HepG2 (cell line): ENCODE measurements around the gene EPB41L2. TPM values are rescaled to one million over a fixed set of nuclear protein-coding genes. Genes with fewer than 3 reads are reported as not detected.
A peak's percentile ranks its signal among the peaks of the same experiment; 100 is the strongest.

Experiments
- ATRX ChIP-seq: sonication (generic); formaldehyde crosslinking; IDR thresholded peaks from 2 replicates; pipeline ENCODE4 v1.4.0; 2020; ENCODE audit warnings: missing genetic modification reagents, borderline replicate concordance
- CENPT ChIP-seq: sonication (generic); formaldehyde crosslinking; IDR thresholded peaks from 2 replicates; pipeline ENCODE4 v1.8.0; 2022; ENCODE audit warnings: low read depth, mild to moderate bottlenecking, moderate library complexity, missing genetic modification reagents
- EZH2 ChIP-seq: conservative IDR thresholded peaks from 2 replicates; pipeline ENCODE4 v1.6.1; 2012; ENCODE audit warnings: mild to moderate bottlenecking, low read depth, low read length, moderate library complexity
- GFI1 ChIP-seq: sonication (generic); formaldehyde crosslinking; IDR thresholded peaks from 2 replicates; pipeline ENCODE4 v1.5.0; 2020; ENCODE audit warnings: missing genetic modification reagents, mild to moderate bottlenecking, borderline replicate concordance
- HES4 ChIP-seq: sonication (generic); formaldehyde crosslinking; IDR thresholded peaks from 2 replicates; pipeline ENCODE4 v1.9.0; 2021; ENCODE audit warnings: mild to moderate bottlenecking, missing genetic modification reagents, borderline replicate concordance
- RXRB ChIP-seq: IDR thresholded peaks from 2 replicates; pipeline ENCODE4 v1.6.1; 2016; ENCODE audit warnings: borderline replicate concordance, missing genetic modification reagents, missing compliant biosample characterization
- SATB2 ChIP-seq: sonication (generic); formaldehyde crosslinking; IDR thresholded peaks from 2 replicates; pipeline ENCODE4 v1.5.0; 2020; ENCODE audit warnings: missing genetic modification reagents
- SIX1 ChIP-seq: sonication (generic); formaldehyde crosslinking; IDR thresholded peaks from 2 replicates; pipeline ENCODE4 v1.4.0; 2020; ENCODE audit warnings: missing genetic modification reagents, borderline replicate concordance
- SRSF1 ChIP-seq: fragments of 200-400 bp; formaldehyde crosslinking; optimal IDR thresholded peaks from 2 replicates; pipeline ENCODE3; 2017; ENCODE audit warnings: mild to moderate bottlenecking, low read depth, low read length, moderate library complexity
- STAT6 ChIP-seq: sonication (generic); formaldehyde crosslinking; IDR thresholded peaks from 2 replicates; pipeline ENCODE4 v1.4.0; 2020; ENCODE audit warnings: missing genetic modification reagents, mild to moderate bottlenecking, borderline replicate concordance
- USF2 ChIP-seq, 2 experiments: sonication (generic) in 1 of 2; formaldehyde crosslinking in 1 of 2; IDR thresholded peaks; 2 replicates each; pipeline versions ENCODE4 v1.5.1 to v1.6.1; 2011 to 2020; ENCODE audit warnings: borderline replicate concordance in 1 of 2, low read depth in 1 of 2, low read length in 1 of 2, mild to moderate bottlenecking in 1 of 2, missing genetic modification reagents in 1 of 2, moderate library complexity in 1 of 2
- ZEB1 ChIP-seq: IDR thresholded peaks from 2 replicates; pipeline ENCODE4 v1.6.1; 2012; ENCODE audit warnings: mild to moderate bottlenecking, low read depth, inconsistent platforms; ENCODE audit not compliant: insufficient replicate concordance
- ZNF530 ChIP-seq: sonication (generic); formaldehyde crosslinking; IDR thresholded peaks from 2 replicates; pipeline ENCODE4 v1.5.0; 2020; ENCODE audit warnings: low read depth, mild to moderate bottlenecking, missing genetic modification reagents
- ZNF605 ChIP-seq: sonication (generic); formaldehyde crosslinking; IDR thresholded peaks from 2 replicates; pipeline ENCODE4 v1.8.0; 2022; ENCODE audit warnings: mild to moderate bottlenecking, missing genetic modification reagents
- ZNF709 ChIP-seq: sonication (generic); formaldehyde crosslinking; IDR thresholded peaks from 2 replicates; pipeline ENCODE4 v1.5.0; 2020; ENCODE audit warnings: mild to moderate bottlenecking, missing genetic modification reagents
- polyA plus RNA-seq, 8 experiments: library from polyadenylated mRNA; depleted of rRNA in 3 of 8; stranded (reverse) in 7 of 8; unstranded in 1 of 8; fragments of >200 nt; fragmentation: Illumina TruSeq in 4 of 8; extraction: Trizol in 4 of 8; gene quantifications; 2 replicates each; pipeline versions ENCODE4 v1.2.1 to v1.2.3, GENCODE V29; 2011 to 2016; ENCODE audit warnings: low read depth in 4 of 8, missing spikeins in 1 of 8, mixed read lengths in 1 of 8; ENCODE audit not compliant: insufficient read depth in 1 of 8
- total RNA-seq, 5 experiments: library from RNA; depleted of rRNA; stranded (reverse); fragments of >200 nt; fragmentation: Illumina TruSeq; extraction: Trizol; gene quantifications; 2 replicates each; pipeline ENCODE4 v1.2.3, GENCODE V29; 2016; ENCODE audit warnings: low read depth in 1 of 5
- TF ChIP-seq, protein P1 (sequence below): sonication (generic); formaldehyde crosslinking; conservative IDR thresholded peaks from 2 replicates; pipeline ENCODE4 v1.4.0; 2020; ENCODE audit warnings: missing genetic modification reagents
- TF ChIP-seq, protein P2 (sequence below): IDR thresholded peaks from 2 replicates; pipeline ENCODE4 v1.6.1; 2012; ENCODE audit warnings: low read length, improper control_type of control experiment

EPB41L2 gene
- total and polyA plus RNA-seq, 2 of the 13 experiments (the other 11 are each of a cell fraction or from before 2014, with no cell fraction given), result 41.7 to 56.4 TPM

- TF ChIP-seq STAT6 (CRISPR knock-in tag), result peak; percentile 98
- no peak for TF ChIP-seq ZNF709 (CRISPR knock-in tag)
- TF ChIP-seq CENPT (CRISPR knock-in tag), result no peak
- TF ChIP-seq, protein P1, sequence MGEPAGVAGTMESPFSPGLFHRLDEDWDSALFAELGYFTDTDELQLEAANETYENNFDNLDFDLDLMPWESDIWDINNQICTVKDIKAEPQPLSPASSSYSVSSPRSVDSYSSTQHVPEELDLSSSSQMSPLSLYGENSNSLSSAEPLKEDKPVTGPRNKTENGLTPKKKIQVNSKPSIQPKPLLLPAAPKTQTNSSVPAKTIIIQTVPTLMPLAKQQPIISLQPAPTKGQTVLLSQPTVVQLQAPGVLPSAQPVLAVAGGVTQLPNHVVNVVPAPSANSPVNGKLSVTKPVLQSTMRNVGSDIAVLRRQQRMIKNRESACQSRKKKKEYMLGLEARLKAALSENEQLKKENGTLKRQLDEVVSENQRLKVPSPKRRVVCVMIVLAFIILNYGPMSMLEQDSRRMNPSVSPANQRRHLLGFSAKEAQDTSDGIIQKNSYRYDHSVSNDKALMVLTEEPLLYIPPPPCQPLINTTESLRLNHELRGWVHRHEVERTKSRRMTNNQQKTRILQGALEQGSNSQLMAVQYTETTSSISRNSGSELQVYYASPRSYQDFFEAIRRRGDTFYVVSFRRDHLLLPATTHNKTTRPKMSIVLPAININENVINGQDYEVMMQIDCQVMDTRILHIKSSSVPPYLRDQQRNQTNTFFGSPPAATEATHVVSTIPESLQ (CRISPR knock-in tag), result 0 out of 2 replicates have a peak, but pooled peaks have one; percentile 40
- no peak for TF ChIP-seq EZH2
- TF ChIP-seq ZNF530 (CRISPR knock-in tag), result no peak
- TF ChIP-seq ZEB1, result peak; percentile 100
- peak; percentile 99 for TF ChIP-seq GFI1 (CRISPR knock-in tag)
- TF ChIP-seq ZNF605 (CRISPR knock-in tag), result no peak; the same call in 1 of the 2 replicates
- TF ChIP-seq USF2 (IDR thresholded peaks at IDR 0.05; ENCODE audit: low read depth, low read length), result no peak
- TF ChIP-seq USF2 (CRISPR knock-in tag; IDR thresholded peaks at IDR 0.05; ENCODE audit: borderline replicate concordance), result no peak; the same call in 1 of the 2 replicates
- TF ChIP-seq, protein P2, sequence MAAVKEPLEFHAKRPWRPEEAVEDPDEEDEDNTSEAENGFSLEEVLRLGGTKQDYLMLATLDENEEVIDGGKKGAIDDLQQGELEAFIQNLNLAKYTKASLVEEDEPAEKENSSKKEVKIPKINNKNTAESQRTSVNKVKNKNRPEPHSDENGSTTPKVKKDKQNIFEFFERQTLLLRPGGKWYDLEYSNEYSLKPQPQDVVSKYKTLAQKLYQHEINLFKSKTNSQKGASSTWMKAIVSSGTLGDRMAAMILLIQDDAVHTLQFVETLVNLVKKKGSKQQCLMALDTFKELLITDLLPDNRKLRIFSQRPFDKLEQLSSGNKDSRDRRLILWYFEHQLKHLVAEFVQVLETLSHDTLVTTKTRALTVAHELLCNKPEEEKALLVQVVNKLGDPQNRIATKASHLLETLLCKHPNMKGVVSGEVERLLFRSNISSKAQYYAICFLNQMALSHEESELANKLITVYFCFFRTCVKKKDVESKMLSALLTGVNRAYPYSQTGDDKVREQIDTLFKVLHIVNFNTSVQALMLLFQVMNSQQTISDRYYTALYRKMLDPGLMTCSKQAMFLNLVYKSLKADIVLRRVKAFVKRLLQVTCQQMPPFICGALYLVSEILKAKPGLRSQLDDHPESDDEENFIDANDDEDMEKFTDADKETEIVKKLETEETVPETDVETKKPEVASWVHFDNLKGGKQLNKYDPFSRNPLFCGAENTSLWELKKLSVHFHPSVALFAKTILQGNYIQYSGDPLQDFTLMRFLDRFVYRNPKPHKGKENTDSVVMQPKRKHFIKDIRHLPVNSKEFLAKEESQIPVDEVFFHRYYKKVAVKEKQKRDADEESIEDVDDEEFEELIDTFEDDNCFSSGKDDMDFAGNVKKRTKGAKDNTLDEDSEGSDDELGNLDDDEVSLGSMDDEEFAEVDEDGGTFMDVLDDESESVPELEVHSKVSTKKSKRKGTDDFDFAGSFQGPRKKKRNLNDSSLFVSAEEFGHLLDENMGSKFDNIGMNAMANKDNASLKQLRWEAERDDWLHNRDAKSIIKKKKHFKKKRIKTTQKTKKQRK, result no peak
- no peak for TF ChIP-seq ATRX (CRISPR knock-in tag)
- no peak for TF ChIP-seq SATB2
- no peak for TF ChIP-seq SRSF1
- no peak for TF ChIP-seq HES4 (CRISPR knock-in tag)
- TF ChIP-seq SIX1 (CRISPR knock-in tag), result peak; percentile 95
- peak; percentile 97 for TF ChIP-seq RXRB (CRISPR knock-in tag)
Observed at GRCh38 chr6:130863415-130864230, 199.4 kb downstream of the EPB41L2 start (continued).
